ENCODE results near the gene WDR27.

The WDR27 gene

DNA sequence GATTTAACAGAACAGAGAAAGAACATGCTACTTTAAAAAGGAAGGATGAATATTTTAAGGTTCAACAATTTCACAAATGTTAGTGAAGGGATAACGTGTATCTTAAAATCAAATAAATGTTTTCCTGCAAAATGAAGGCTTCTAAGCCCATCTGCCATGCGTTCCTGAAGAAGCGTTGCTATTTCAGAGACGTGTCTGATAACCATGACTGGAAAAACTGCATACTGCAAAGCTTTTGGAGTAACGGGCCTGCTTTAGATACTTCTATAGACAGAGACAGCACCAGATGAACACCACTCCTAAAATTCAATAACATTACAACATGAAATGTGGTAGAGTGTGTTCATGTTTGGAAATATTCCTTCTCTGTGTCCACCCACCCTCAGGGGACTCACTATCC lies 126.0 kb downstream of the WDR27 start (continued):
- TF ChIP-seq, protein P1, sequence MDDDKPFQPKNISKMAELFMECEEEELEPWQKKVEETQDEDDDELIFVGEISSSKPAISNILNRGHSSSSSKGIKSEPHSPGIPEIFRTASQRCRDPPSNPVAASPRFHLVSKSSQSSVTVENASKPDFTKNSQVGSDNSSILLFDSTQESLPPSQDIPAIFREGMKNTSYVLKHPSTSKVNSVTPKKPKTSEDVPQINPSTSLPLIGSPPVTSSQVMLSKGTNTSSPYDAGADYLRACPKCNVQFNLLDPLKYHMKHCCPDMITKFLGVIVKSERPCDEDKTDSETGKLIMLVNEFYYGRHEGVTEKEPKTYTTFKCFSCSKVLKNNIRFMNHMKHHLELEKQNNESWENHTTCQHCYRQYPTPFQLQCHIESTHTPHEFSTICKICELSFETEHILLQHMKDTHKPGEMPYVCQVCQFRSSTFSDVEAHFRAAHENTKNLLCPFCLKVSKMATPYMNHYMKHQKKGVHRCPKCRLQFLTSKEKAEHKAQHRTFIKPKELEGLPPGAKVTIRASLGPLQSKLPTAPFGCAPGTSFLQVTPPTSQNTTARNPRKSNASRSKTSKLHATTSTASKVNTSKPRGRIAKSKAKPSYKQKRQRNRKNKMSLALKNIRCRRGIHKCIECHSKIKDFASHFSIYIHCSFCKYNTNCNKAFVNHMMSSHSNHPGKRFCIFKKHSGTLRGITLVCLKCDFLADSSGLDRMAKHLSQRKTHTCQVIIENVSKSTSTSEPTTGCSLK (tag by site-specific recombination; IDR thresholded peaks at IDR 0.05) = no peak
- TF ChIP-seq ZNF426 (tag by site-specific recombination; IDR thresholded peaks at IDR 0.05) (no peak), ZNF155 (tag by site-specific recombination; IDR thresholded peaks at IDR 0.05) (no peak), ZFP69B (tag by site-specific recombination; IDR thresholded peaks at IDR 0.05) (no peak)
- TF ChIP-seq, protein P2, sequence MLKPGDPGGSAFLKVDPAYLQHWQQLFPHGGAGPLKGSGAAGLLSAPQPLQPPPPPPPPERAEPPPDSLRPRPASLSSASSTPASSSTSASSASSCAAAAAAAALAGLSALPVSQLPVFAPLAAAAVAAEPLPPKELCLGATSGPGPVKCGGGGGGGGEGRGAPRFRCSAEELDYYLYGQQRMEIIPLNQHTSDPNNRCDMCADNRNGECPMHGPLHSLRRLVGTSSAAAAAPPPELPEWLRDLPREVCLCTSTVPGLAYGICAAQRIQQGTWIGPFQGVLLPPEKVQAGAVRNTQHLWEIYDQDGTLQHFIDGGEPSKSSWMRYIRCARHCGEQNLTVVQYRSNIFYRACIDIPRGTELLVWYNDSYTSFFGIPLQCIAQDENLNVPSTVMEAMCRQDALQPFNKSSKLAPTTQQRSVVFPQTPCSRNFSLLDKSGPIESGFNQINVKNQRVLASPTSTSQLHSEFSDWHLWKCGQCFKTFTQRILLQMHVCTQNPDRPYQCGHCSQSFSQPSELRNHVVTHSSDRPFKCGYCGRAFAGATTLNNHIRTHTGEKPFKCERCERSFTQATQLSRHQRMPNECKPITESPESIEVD (tag by site-specific recombination; IDR thresholded peaks at IDR 0.05) = no peak
- TF ChIP-seq, protein P3, sequence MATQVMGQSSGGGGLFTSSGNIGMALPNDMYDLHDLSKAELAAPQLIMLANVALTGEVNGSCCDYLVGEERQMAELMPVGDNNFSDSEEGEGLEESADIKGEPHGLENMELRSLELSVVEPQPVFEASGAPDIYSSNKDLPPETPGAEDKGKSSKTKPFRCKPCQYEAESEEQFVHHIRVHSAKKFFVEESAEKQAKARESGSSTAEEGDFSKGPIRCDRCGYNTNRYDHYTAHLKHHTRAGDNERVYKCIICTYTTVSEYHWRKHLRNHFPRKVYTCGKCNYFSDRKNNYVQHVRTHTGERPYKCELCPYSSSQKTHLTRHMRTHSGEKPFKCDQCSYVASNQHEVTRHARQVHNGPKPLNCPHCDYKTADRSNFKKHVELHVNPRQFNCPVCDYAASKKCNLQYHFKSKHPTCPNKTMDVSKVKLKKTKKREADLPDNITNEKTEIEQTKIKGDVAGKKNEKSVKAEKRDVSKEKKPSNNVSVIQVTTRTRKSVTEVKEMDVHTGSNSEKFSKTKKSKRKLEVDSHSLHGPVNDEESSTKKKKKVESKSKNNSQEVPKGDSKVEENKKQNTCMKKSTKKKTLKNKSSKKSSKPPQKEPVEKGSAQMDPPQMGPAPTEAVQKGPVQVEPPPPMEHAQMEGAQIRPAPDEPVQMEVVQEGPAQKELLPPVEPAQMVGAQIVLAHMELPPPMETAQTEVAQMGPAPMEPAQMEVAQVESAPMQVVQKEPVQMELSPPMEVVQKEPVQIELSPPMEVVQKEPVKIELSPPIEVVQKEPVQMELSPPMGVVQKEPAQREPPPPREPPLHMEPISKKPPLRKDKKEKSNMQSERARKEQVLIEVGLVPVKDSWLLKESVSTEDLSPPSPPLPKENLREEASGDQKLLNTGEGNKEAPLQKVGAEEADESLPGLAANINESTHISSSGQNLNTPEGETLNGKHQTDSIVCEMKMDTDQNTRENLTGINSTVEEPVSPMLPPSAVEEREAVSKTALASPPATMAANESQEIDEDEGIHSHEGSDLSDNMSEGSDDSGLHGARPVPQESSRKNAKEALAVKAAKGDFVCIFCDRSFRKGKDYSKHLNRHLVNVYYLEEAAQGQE (tag by site-specific recombination; IDR thresholded peaks at IDR 0.05) = no peak
- TF ChIP-seq, protein P4, sequence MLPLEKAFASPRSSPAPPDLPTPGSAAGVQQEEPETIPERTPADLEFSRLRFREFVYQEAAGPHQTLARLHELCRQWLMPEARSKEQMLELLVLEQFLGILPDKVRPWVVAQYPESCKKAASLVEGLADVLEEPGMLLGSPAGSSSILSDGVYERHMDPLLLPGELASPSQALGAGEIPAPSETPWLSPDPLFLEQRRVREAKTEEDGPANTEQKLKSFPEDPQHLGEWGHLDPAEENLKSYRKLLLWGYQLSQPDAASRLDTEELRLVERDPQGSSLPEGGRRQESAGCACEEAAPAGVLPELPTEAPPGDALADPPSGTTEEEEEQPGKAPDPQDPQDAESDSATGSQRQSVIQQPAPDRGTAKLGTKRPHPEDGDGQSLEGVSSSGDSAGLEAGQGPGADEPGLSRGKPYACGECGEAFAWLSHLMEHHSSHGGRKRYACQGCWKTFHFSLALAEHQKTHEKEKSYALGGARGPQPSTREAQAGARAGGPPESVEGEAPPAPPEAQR (tag by site-specific recombination; IDR thresholded peaks at IDR 0.05) = no peak
- TF ChIP-seq, protein P5, sequence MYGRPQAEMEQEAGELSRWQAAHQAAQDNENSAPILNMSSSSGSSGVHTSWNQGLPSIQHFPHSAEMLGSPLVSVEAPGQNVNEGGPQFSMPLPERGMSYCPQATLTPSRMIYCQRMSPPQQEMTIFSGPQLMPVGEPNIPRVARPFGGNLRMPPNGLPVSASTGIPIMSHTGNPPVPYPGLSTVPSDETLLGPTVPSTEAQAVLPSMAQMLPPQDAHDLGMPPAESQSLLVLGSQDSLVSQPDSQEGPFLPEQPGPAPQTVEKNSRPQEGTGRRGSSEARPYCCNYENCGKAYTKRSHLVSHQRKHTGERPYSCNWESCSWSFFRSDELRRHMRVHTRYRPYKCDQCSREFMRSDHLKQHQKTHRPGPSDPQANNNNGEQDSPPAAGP (tag by site-specific recombination; IDR thresholded peaks at IDR 0.05) = no peak

DNA sequence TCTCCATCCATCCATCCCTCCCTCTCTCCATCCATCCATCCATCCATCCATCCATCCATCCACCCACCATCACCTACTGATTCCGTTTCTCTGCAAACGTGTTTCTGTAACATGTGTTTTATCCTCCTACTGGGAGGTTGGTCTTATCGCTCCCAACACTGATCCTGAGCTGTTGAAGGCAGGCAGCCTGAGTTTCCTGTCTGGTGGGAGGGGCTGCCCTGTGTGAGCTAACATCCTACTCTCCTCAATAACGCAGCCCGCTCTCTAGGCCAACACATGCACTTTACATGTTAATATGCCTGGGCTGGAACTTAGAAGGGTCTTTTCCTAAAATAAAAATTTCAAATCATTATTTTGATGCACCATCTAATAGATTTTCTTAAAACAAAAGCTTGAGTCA lies 126.5 kb downstream of the WDR27 start:
- Histone ChIP-seq H3K4me3 (ENCODE audit: low read depth, low read length) (no peak overlapping the region), H3K9me3 (ENCODE audit: control insufficient read depth, insufficient read depth, low read depth, low read length) (no peaks in the 10 kb centered on the region), H3K27ac (ENCODE audit: extremely low read depth, low read depth, low read length) (no peak overlapping the region), H3K4me1 (ENCODE audit: control insufficient read depth, insufficient read depth, low read length) (no peaks in the 10 kb centered on the region), H3K36me3 (ENCODE audit: control insufficient read depth in 2 of 2, insufficient read depth in 1 of 2, low read length in 2 of 2) (no peaks in the 10 kb centered on the region)
- TF ChIP-seq ZNF366 (tag by site-specific recombination; conservative IDR thresholded peaks at IDR 0.05) = peak; percentile 74
- no peak for TF ChIP-seq ZBTB20 (tag by site-specific recombination; IDR thresholded peaks at IDR 0.05)
- ChIA-PET CTCF (no interaction called here), POLR2A (no interaction called here)

DNA sequence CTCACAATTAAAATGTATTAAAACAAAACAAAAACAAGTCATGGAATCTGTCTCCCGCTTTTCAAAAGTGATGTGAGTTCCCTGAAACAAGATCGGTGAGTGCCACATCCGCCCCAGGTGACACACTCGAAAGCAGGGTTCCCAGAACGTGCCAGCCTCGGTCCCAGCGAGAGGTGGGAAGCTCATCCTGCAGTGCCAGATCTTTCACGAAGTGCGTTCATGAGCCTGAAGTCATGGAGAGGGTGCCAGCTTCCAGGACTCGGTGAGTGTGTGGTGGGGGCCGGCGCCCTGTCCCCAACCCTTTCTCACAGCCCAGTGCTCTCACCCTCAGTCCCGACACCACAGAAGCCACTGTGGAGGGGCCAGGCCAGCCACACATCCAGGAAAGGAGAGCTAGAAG lies 127.4 kb downstream of the WDR27 start:
- CTCF ChIA-PET = no interaction called here
- Histone ChIP-seq H3K36me3 (ENCODE audit: control insufficient read depth in 2 of 2, insufficient read depth in 1 of 2, low read length in 2 of 2) (peaks cover 0 to 4% of the 10 kb centered on the region in 2 experiments; a peak in 1 of 3 replicates), H3K4me3 (ENCODE audit: low read depth, low read length) (no peak overlapping the region), H3K9me3 (ENCODE audit: control insufficient read depth, insufficient read depth, low read depth, low read length) (no peaks in the 10 kb centered on the region), H3K4me1 (ENCODE audit: control insufficient read depth, insufficient read depth, low read length) (no peaks in the 10 kb centered on the region), H3K27ac (ENCODE audit: extremely low read depth, low read depth, low read length) (no peak overlapping the region)
- TF ChIP-seq ZBTB8A (tag by site-specific recombination; IDR thresholded peaks at IDR 0.05) (no peak), ZNF658 (tag by site-specific recombination; IDR thresholded peaks at IDR 0.05) (no peak), ZNF211 (tag by site-specific recombination; IDR thresholded peaks at IDR 0.05; ENCODE audit: low read depth) (no peak), ZNF416 (tag by site-specific recombination; IDR thresholded peaks at IDR 0.05) (no peak), KLF10 (tag by site-specific recombination; IDR thresholded peaks at IDR 0.05) (no peak), ZNF221 (tag by site-specific recombination; IDR thresholded peaks at IDR 0.05; ENCODE audit: borderline replicate concordance) (no peak), ZNF561 (tag by site-specific recombination; IDR thresholded peaks at IDR 0.05; ENCODE audit: borderline replicate concordance) (no peak)
- POLR2A ChIA-PET = no interaction called here

Data from HEK293 (cell line).